GM12875 (cell line): ENCODE results near the gene RDH16.

Source experiments
- H3K4me3 ChIP-seq: one replicate; pipeline ENCODE4 v1.5.1; 2011; ENCODE audit warnings: low read depth, low read length, control low read depth
- TF ChIP-seq, protein P1 (sequence below): IDR thresholded peaks from 2 replicates; pipeline ENCODE4 v1.5.1; 2011; ENCODE audit warnings: low read depth, mild to moderate bottlenecking, control low read depth, inconsistent platforms, low read length, moderate library complexity, borderline replicate concordance; ENCODE audit not compliant: insufficient read depth

The RDH16 gene

DNA sequence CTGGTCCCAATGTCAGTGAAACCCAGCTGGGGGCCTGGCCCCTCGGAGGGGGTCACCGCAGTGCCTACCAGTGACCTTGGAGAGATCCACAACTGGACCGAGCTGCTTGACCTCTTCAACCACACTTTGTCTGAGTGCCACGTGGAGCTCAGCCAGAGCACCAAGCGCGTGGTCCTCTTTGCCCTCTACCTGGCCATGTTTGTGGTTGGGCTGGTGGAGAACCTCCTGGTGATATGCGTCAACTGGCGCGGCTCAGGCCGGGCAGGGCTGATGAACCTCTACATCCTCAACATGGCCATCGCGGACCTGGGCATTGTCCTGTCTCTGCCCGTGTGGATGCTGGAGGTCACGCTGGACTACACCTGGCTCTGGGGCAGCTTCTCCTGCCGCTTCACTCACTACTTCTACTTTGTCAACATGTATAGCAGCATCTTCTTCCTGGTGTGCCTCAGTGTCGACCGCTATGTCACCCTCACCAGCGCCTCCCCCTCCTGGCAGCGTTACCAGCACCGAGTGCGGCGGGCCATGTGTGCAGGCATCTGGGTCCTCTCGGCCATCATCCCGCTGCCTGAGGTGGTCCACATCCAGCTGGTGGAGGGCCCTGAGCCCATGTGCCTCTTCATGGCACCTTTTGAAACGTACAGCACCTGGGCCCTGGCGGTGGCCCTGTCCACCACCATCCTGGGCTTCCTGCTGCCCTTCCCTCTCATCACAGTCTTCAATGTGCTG, 38.0 kb upstream of the RDH16 start:
- TF ChIP-seq, protein P1, sequence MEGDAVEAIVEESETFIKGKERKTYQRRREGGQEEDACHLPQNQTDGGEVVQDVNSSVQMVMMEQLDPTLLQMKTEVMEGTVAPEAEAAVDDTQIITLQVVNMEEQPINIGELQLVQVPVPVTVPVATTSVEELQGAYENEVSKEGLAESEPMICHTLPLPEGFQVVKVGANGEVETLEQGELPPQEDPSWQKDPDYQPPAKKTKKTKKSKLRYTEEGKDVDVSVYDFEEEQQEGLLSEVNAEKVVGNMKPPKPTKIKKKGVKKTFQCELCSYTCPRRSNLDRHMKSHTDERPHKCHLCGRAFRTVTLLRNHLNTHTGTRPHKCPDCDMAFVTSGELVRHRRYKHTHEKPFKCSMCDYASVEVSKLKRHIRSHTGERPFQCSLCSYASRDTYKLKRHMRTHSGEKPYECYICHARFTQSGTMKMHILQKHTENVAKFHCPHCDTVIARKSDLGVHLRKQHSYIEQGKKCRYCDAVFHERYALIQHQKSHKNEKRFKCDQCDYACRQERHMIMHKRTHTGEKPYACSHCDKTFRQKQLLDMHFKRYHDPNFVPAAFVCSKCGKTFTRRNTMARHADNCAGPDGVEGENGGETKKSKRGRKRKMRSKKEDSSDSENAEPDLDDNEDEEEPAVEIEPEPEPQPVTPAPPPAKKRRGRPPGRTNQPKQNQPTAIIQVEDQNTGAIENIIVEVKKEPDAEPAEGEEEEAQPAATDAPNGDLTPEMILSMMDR: no peak
- no peak overlapping the region for H3K4me3 ChIP-seq

GRCh38 chr12:56994231-56994746, 36.9 kb upstream of the RDH16 start:
- TF ChIP-seq, protein P1: no peak
- H3K4me3 ChIP-seq: no peak overlapping the region

- no peak overlapping the region for H3K4me3 ChIP-seq
- TF ChIP-seq, protein P1: no peak
These were observed 35.9 kb upstream of the RDH16 start for GRCh38 chr12:56993346-56993745.

- H3K4me3 ChIP-seq: no peak overlapping the region
- TF ChIP-seq, protein P1: no peak
These were observed 34.2 kb upstream of the RDH16 start for GRCh38 chr12:56991319-56992246.

DNA sequence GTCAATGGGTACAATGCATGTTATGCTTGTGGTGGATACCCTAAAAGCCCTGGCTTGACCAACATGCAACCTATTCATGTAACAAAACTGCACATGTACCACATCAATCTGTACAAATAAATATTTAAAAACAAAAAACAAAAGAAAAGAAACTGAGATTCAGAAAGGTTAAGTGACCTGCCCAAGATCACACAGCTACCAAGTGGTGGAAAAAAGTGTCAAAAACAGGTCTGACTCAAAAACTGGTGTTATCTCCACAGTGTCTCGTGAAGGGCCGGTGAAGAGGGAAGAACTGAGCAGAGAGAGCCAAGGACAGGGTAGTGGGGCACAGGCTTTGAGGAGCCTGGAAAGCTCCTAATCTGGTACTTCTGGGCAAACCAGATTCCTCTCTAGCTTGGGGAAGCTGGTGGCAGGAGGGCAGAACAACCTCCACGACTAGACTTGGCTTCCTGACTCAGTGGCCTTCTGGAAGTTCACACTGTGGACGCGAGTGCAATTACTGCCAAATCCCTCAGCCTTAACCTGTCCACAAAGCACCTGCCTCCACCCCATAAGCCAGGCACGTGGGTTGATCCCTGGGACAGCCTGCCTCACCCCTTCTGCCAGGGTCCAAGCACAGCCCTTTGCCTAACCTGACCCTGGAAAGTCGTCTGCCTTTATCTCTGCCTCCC, 33.4 kb upstream of the RDH16 start:
- TF ChIP-seq, protein P1: no peak
- H3K4me3 ChIP-seq: no peak overlapping the region

DNA sequence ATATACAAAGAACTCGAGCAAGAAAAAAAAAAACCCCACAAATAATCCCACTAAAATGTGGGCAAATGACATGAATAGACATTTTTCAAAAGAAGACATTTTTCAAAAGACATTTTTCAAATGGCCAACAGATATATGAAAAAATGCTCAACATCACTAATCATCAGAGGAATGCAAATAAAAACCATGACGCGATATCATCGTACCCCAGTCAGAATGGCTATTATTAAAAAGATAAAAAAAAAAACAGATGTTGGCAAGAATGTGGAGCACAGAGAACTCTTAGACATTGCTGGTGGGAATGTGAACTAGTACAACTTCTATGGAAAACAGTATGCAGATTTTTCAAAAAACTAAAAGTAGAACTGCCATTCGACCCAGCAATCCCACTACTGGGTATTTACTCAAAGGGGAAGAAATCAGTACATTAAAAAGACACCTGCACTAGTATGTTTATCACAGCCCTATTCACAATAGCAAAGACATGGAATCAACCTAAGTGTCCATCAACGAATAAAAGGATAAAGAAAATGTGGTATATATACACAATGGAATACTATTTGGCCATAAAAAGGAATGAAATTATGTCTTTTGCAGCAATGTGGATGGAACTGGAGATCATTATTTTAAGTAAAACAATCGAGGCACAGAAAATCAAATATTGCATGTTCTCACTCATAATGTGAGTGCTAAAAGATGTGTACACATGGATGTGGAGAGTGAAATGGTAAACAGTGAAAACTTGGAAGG, 32.6 kb upstream of the RDH16 start:
- TF ChIP-seq, protein P1: no peak
- H3K4me3 ChIP-seq: no peak overlapping the region
